ENCODE measurements around the gene FGF1. TPM values are rescaled to one million over a fixed set of nuclear protein-coding genes. Genes with fewer than 3 reads are reported as not detected.

FGF1 gene
- total and polyA plus RNA-seq, 10 donors = 0.32 to 12.9 (median 2.6) TPM

DNA sequence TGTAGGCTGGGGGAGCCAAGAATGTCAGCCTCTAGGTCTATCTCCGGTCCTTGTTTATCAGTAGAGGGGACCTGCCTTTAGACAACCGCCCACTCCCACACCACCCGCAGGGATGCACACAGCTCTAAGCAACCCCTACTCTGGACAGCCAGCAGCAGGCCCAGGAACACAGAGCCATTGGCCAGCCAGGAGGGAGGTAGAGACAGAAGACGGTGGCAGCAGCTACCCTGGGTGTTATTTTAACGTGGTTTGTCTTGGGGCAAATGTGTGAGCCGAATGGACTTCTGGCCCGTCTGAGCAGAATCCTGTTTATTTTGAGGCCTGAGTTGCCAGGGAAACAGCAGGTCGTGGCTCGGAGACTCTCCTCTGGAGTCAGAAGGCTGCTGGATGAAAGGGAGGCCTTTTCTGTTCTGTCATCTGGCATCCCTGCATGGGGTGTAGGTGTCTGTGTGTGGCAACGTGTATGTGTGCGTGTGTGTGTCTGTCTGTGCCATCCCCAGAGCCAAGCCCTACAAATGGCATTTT, 382 bp upstream of the FGF1 start:
- Histone ChIP-seq H3K4me3 (no peak overlapping the region), H3K9me3 (no peaks in the 10 kb centered on the region), H3K27ac (no peak overlapping the region), H3K4me1 (peaks cover 0 to 14% (median 2%) of the 10 kb centered on the region in 6 donors), H3K27me3 (replicated peaks in 1 of 7) (no peaks in the 10 kb centered on the region), H3K36me3 (no peaks in the 10 kb centered on the region)
- intact Hi-C loops (cut with DNase I; ENCODE audit: low total_unique reads) = no loop called here
- WGBS, 5 donors = 82 to 88% (median 85%) methylated on average over 8 to 11 of the region's 11 CpGs
- TF ChIP-seq, protein P1, sequence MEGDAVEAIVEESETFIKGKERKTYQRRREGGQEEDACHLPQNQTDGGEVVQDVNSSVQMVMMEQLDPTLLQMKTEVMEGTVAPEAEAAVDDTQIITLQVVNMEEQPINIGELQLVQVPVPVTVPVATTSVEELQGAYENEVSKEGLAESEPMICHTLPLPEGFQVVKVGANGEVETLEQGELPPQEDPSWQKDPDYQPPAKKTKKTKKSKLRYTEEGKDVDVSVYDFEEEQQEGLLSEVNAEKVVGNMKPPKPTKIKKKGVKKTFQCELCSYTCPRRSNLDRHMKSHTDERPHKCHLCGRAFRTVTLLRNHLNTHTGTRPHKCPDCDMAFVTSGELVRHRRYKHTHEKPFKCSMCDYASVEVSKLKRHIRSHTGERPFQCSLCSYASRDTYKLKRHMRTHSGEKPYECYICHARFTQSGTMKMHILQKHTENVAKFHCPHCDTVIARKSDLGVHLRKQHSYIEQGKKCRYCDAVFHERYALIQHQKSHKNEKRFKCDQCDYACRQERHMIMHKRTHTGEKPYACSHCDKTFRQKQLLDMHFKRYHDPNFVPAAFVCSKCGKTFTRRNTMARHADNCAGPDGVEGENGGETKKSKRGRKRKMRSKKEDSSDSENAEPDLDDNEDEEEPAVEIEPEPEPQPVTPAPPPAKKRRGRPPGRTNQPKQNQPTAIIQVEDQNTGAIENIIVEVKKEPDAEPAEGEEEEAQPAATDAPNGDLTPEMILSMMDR (IDR thresholded peaks at IDR 0.05 in 8 of 11, conservative IDR thresholded peaks at IDR 0.05 in 3 of 11) = no peak
- TF ChIP-seq POLR2AphosphoS5 (IDR thresholded peaks at IDR 0.05) = no peak
- no peak for DNase-seq

DNA sequence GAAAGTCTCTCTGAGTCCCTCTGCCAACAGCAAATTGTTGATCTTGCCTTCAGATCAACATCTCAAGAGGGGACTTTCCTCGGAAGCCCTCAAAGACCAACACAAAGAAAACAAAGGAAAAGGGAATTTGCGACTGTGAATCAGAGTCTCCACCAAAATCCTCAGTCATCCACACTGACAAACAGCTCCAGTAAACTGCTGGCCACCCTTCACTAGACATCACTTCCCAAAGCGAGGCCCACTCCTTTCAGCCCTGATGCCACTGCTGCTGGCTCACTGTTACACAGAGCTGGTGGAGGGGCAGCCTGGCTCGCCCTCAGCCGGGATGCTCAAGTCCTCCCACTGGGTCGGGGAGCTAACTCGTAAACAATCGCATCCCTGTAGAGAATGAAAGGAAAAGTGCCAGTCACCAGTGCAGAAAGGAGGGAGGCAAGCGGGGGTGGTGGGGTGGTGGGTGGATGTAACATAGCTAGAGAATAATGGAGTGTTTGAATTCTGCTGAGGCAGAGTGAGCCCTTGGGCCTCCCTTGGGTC, 1.3 kb downstream of the FGF1 start:
- TF ChIP-seq POLR2AphosphoS5 (IDR thresholded peaks at IDR 0.05) = peak in 1 of 3 donors; percentile 10
- TF ChIP-seq, protein P1 (IDR thresholded peaks at IDR 0.05 in 8 of 11, conservative IDR thresholded peaks at IDR 0.05 in 3 of 11) = no peak
- 53 to 69% (median 64%) methylated on average over 9 of the region's 9 CpGs for WGBS, 5 donors
- H3K36me3 ChIP-seq = no peaks in the 10 kb centered on the region
- H3K27ac ChIP-seq = peak overlapping the region in 3 of 8 donors; percentile 16 to 42 (median 19)
- intact Hi-C loops (cut with DNase I; ENCODE audit: low total_unique reads) = no loop called here
- H3K27me3 ChIP-seq (replicated peaks in 1 of 7) = no peaks in the 10 kb centered on the region
- no peak overlapping the region for H3K4me3 ChIP-seq
- no peak for DNase-seq
- H3K4me1 ChIP-seq = peaks cover 0 to 14% (median 2%) of the 10 kb centered on the region in 6 donors
- H3K9me3 ChIP-seq = no peaks in the 10 kb centered on the region

DNA sequence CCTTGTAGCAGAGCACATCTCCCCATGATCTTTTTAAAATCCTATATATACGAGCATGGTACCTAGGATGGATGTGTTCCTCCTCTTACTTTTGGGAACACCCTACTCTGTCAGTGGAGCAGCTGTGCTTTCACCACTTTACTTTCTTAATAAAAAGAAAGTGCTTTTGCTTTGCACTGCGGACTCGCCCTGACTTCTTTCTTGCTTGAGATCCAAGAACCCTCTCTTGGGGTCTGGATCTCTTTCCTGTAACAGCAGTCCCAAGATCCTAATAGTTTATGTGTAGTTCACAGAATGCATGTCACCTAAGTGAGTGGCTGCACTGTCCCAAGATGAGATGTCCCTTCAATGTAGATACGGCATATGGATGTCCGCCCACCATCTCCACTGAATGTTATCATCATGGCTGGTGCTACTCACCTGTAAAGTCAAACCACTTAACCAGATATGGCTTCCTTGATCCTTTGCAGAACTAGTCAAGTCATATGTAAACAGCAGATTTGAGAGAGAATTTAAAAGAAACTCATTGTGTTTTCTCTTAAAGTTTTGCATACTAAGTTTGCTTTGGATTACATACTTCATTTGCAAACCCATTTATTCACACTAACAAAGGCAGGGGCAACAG, 1.9 kb downstream of the FGF1 start:
- no peaks in the 10 kb centered on the region for H3K36me3 ChIP-seq
- peak overlapping the region in 2 of 8 donors; percentile 16 to 19 for H3K27ac ChIP-seq
- TF ChIP-seq, protein P1 (IDR thresholded peaks at IDR 0.05 in 8 of 11, conservative IDR thresholded peaks at IDR 0.05 in 3 of 11) = no peak
- TF ChIP-seq POLR2AphosphoS5 (IDR thresholded peaks at IDR 0.05) (no peak), POLR2A (IDR thresholded peaks at IDR 0.05) (no peak)
- H3K9me3 ChIP-seq = no peaks in the 10 kb centered on the region
- no peak overlapping the region for H3K4me3 ChIP-seq
- peaks cover 0 to 14% (median 2%) of the 10 kb centered on the region in 6 donors for H3K4me1 ChIP-seq
- H3K27me3 ChIP-seq (replicated peaks in 1 of 7) = no peaks in the 10 kb centered on the region
- WGBS, 5 donors = 91 to 94% (median 93%) methylated on average over 5 of the region's 5 CpGs
- intact Hi-C loops (cut with DNase I; ENCODE audit: low total_unique reads) = no loop called here
- DNase-seq = no peak

DNA sequence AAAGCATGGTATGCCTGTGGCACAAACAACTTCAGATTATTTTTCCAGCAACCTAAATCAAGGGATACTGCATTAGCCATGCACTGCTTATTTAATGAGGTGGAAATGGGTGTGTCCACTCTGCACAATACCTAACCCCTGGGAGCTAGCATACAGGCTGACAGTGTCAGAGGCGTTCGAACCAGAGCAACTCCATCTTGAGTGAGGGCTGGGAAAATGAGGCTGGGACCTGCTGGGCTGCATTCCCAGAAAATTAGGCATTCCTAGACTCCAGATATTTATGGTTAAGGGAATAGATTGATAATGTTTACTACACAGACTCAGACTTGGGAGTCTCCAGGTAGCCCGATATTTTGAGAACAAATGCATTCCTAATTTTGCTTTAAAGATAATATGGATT, 2.8 kb downstream of the FGF1 start:
- 93 to 97% (median 96%) methylated on average over 3 of the region's 3 CpGs for WGBS, 5 donors
- intact Hi-C loops (cut with DNase I; ENCODE audit: low total_unique reads) = no loop called here
- Histone ChIP-seq H3K4me1 (peaks cover 0 to 14% (median 2%) of the 10 kb centered on the region in 6 donors), H3K9me3 (no peaks in the 10 kb centered on the region), H3K27me3 (replicated peaks in 1 of 7) (no peaks in the 10 kb centered on the region), H3K36me3 (no peaks in the 10 kb centered on the region), H3K27ac (no peak overlapping the region), H3K4me3 (no peak overlapping the region)
- no peak for TF ChIP-seq POLR2A (IDR thresholded peaks at IDR 0.05)
- no peak for TF ChIP-seq POLR2AphosphoS5 (IDR thresholded peaks at IDR 0.05)
- TF ChIP-seq, protein P1 (IDR thresholded peaks at IDR 0.05 in 8 of 11, conservative IDR thresholded peaks at IDR 0.05 in 3 of 11) = no peak
- no peak for DNase-seq
